Liver (tissue), 9 donors: ENCODE measurements around the gene MRPL58. TPM values are rescaled to one million over a fixed set of nuclear protein-coding genes. Genes with fewer than 3 reads are reported as not detected.

Experiments
- DNase-seq: peaks from one replicate; pipeline ENCODE4 v3.0.0-alpha.2; 2017; ENCODE audit warnings: low spot score
- H3K27ac ChIP-seq, 2 donors: one replicate each; pipeline ENCODE4 v1.7.0; 2013; ENCODE audit warnings: inconsistent platforms in 2 of 2, low read length in 2 of 2, control low read depth in 1 of 2, low read depth in 1 of 2, mild to moderate bottlenecking in 1 of 2
- H3K27me3 ChIP-seq, 4 donors: one replicate each; pipeline versions ENCODE4 v1.6.1 to v1.7.0; 2013; ENCODE audit warnings: low read length in 3 of 4, inconsistent platforms in 1 of 4, mild to moderate bottlenecking in 1 of 4, moderate library complexity in 1 of 4; ENCODE audit not compliant: control insufficient read depth in 4 of 4, insufficient read depth in 4 of 4
- H3K36me3 ChIP-seq, 4 donors: one replicate each; pipeline versions ENCODE4 v1.6.1 to v1.7.0; 2013; ENCODE audit warnings: low read length in 3 of 4, mild to moderate bottlenecking in 3 of 4, low read depth in 1 of 4, moderate library complexity in 1 of 4; ENCODE audit not compliant: control insufficient read depth in 4 of 4, insufficient read depth in 3 of 4
- H3K4me1 ChIP-seq, 4 donors: one replicate each; pipeline versions ENCODE4 v1.6.1 to v1.7.0; 2013; ENCODE audit warnings: low read length in 3 of 4, mild to moderate bottlenecking in 3 of 4, moderate library complexity in 1 of 4; ENCODE audit not compliant: control insufficient read depth in 4 of 4, insufficient read depth in 4 of 4
- H3K4me3 ChIP-seq, 3 donors: one replicate each; pipeline versions ENCODE4 v1.6.1 to v1.7.0; 2013; ENCODE audit warnings: low read length in 3 of 3, control low read depth in 1 of 3, low read depth in 1 of 3, mild to moderate bottlenecking in 1 of 3
- H3K9ac ChIP-seq, 2 donors: one replicate each; pipeline ENCODE4 v1.7.0; 2013; ENCODE audit warnings: low read length in 2 of 2, mild to moderate bottlenecking in 2 of 2, moderate library complexity in 2 of 2, control low read depth in 1 of 2, low read depth in 1 of 2
- H3K9me3 ChIP-seq, 4 donors: one replicate each; pipeline versions ENCODE4 v1.6.1 to v1.7.0; 2013; ENCODE audit warnings: low read length in 3 of 4; ENCODE audit not compliant: control insufficient read depth in 4 of 4
- ATF3 ChIP-seq: IDR thresholded peaks from 2 replicates; pipeline ENCODE4 v1.6.1; 2016; ENCODE audit warnings: antibody characterized with exemption
- EGR1 ChIP-seq, 2 donors: IDR thresholded peaks; 2 replicates each; pipeline ENCODE4 v1.6.1; 2016 to 2018; ENCODE audit warnings: antibody characterized with exemption in 2 of 2, low read depth in 2 of 2
- FOXA2 ChIP-seq: IDR thresholded peaks from 2 replicates; pipeline ENCODE4 v1.6.1; 2016; ENCODE audit warnings: antibody characterized with exemption
- GABPA ChIP-seq, 2 donors: IDR thresholded peaks in 1 of 2; conservative IDR thresholded peaks in 1 of 2; 2 replicates each; pipeline ENCODE4 v1.6.1; 2016; ENCODE audit warnings: antibody characterized with exemption in 2 of 2, mild to moderate bottlenecking in 1 of 2, moderate library complexity in 1 of 2
- HNF4A ChIP-seq, 2 donors: conservative IDR thresholded peaks; 2 replicates each; pipeline ENCODE4 v1.6.1; 2016; ENCODE audit warnings: antibody characterized with exemption in 2 of 2, mild to moderate bottlenecking in 2 of 2
- HNF4G ChIP-seq: IDR thresholded peaks from 2 replicates; pipeline ENCODE4 v1.6.1; 2016; ENCODE audit warnings: antibody characterized with exemption
- JUND ChIP-seq, 2 donors: IDR thresholded peaks; 2 replicates each; pipeline ENCODE4 v1.6.1; 2016; ENCODE audit warnings: antibody characterized with exemption in 2 of 2
- NR2F2 ChIP-seq: IDR thresholded peaks from 2 replicates; pipeline ENCODE4 v1.6.1; 2016; ENCODE audit warnings: antibody characterized with exemption
- RAD21 ChIP-seq, 2 donors: IDR thresholded peaks; 2 replicates each; pipeline ENCODE4 v1.6.1; 2016; ENCODE audit warnings: antibody characterized with exemption in 2 of 2, mild to moderate bottlenecking in 2 of 2
- REST ChIP-seq: IDR thresholded peaks from 2 replicates; pipeline ENCODE4 v1.6.1; 2016; ENCODE audit warnings: antibody characterized with exemption, mild to moderate bottlenecking
- RXRA ChIP-seq, 2 donors: IDR thresholded peaks; 2 replicates each; pipeline ENCODE4 v1.6.1; 2017 to 2018; ENCODE audit warnings: antibody characterized with exemption in 2 of 2, mild to moderate bottlenecking in 1 of 2
- SP1 ChIP-seq: IDR thresholded peaks from 2 replicates; pipeline ENCODE4 v1.6.1; 2018; ENCODE audit warnings: antibody characterized with exemption, mild to moderate bottlenecking
- TAF1 ChIP-seq: conservative IDR thresholded peaks from 2 replicates; pipeline ENCODE4 v1.6.1; 2016; ENCODE audit warnings: antibody characterized with exemption, mild to moderate bottlenecking
- YY1 ChIP-seq: IDR thresholded peaks from 2 replicates; pipeline ENCODE4 v1.6.1; 2016; ENCODE audit warnings: antibody characterized with exemption, mild to moderate bottlenecking
- WGBS: extraction: QIAGEN DNeasy Blood & Tissue Kit; methylation state at CpG from one replicate; pipeline ENCODE4 v1.1.7; 2013; 5-methylcytosine and 5-hydroxymethylcytosine counted together
- polyA plus RNA-seq, 2 donors: library from polyadenylated mRNA; stranded (reverse) in 1 of 2; unstranded in 1 of 2; fragments of 200-250 nt in 1 of 2; fragments of >200 nt in 1 of 2; fragmentation: Nextera tagmentation in 1 of 2; extraction: Ambion mirVana in 1 of 2; gene quantifications; one replicate each; pipeline versions ENCODE4 v1.2.1 to v1.2.3, GENCODE V29; 2013 to 2015
- total RNA-seq, 2 donors: library from RNA; depleted of rRNA; stranded (reverse); fragments of >200 nt; gene quantifications; one replicate each; pipeline ENCODE4 v1.2.3, GENCODE V29; 2014
- TF ChIP-seq, protein P1 (sequence below): IDR thresholded peaks from 2 replicates; pipeline ENCODE4 v1.6.1; 2016; ENCODE audit warnings: antibody characterized with exemption
- TF ChIP-seq, protein P2 (sequence below): fragments of 150-350 bp; IDR thresholded peaks from 2 replicates; pipeline ENCODE4 v1.5.1; 2017; ENCODE audit warnings: improper control_type of control experiment, low read depth, low read length; ENCODE audit not compliant: missing input control
- donor health status: healthy.
- donor health status: healthy.
- donor health status: healthy.
- donor health status: healthy.
- donor health status: healthy.

Gene MRPL58
- total and polyA plus RNA-seq, 4 donors: 20.5 to 47.0 (median 33.4) TPM

- TF ChIP-seq, protein P1, sequence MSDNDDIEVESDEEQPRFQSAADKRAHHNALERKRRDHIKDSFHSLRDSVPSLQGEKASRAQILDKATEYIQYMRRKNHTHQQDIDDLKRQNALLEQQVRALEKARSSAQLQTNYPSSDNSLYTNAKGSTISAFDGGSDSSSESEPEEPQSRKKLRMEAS: no peak
- no peak for TF ChIP-seq RAD21 (IDR thresholded peaks at IDR 0.05)
- peak; percentile 29 for TF ChIP-seq HNF4A (conservative IDR thresholded peaks at IDR 0.05)
- peak; percentile 76 for TF ChIP-seq SP1
- TF ChIP-seq FOXA2: no peak
- TF ChIP-seq JUND (IDR thresholded peaks at IDR 0.05): no peak
- peak; percentile 60 to 95 for TF ChIP-seq EGR1 (IDR thresholded peaks at IDR 0.05; ENCODE audit: low read depth in 2 of 2)
- peak; percentile 56 for TF ChIP-seq YY1
- TF ChIP-seq NR2F2: peak; percentile 49
Measured at GRCh38 chr17:75046407-75047289, 34.2 kb downstream of the MRPL58 start, which contains the start of the genes ATP5PD and KCTD2 (continued).

GRCh38 chr17:75047398-75048098, 35.1 kb downstream of the MRPL58 start:
- WGBS: 2% methylated on average over 38 of the region's 38 CpGs

DNA sequence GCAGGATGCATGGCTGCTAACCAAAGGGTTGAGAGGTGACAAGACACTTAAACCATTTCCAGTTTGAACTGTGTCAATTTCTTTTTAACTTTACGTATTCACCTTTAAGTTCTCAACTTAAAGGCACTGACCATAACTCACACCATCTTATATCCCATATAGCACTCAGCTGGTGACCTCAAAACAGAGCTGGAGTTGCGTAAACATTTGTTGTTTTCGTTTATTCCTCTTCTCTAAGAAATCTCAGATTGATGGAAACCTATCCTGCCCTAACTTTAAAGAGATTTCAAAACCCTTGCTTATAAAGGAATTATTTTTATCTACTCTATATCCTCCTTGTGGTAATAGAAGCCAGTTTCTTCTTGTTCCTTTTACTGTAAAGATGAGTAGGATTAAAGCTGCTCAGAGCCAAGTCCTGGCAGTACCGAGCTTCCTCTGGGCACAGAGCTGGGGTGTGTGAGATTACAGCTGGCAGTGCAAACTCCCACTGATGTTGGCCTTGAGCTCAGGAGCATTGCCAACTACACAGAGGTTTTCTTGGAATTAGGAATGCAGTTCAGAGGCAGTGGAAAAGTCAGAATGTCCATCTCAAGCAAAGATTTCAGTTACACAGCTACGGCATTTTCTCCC, 35.9 kb downstream of the MRPL58 start:
- H3K4me3 ChIP-seq: peak overlapping the region; percentile 70 to 95 (median 92)
- no peaks in the 10 kb centered on the region for H3K27me3 ChIP-seq
- no peaks in the 10 kb centered on the region for H3K9me3 ChIP-seq
- H3K36me3 ChIP-seq: peaks cover 3 to 8% (median 7%) of the 10 kb centered on the region in 4 donors
- no peak for DNase-seq
- peaks cover 5 to 18% (median 16%) of the 10 kb centered on the region in 4 donors for H3K4me1 ChIP-seq
- peak overlapping the region in 1 of 2 donors; percentile 94 for H3K9ac ChIP-seq
- H3K27ac ChIP-seq: peak overlapping the region; percentile 46 to 72
- 23% methylated on average over 5 of the region's 5 CpGs for WGBS
- no peak for TF ChIP-seq GABPA (IDR thresholded peaks at IDR 0.05 in 1 of 2, conservative IDR thresholded peaks at IDR 0.05 in 1 of 2)
- TF ChIP-seq RXRA (IDR thresholded peaks at IDR 0.05): peak in 1 of 2 donors; percentile 30
- TF ChIP-seq JUND (IDR thresholded peaks at IDR 0.05): no peak
- no peak for TF ChIP-seq ATF3
- peak; percentile 26 for TF ChIP-seq SP1
- TF ChIP-seq, protein P1: no peak
- TF ChIP-seq HNF4G: no peak
- no peak for TF ChIP-seq REST
- no peak for TF ChIP-seq TAF1

More at GRCh38 chr17:75047398-75048098, 35.1 kb downstream of the MRPL58 start:
- H3K27ac ChIP-seq: peak overlapping the region; percentile 46 to 72
- H3K4me1 ChIP-seq: peaks cover 5 to 18% (median 16%) of the 10 kb centered on the region in 4 donors
- DNase-seq: peak; percentile 48
- peak overlapping the region; percentile 10 to 94 for H3K9ac ChIP-seq
- no peaks in the 10 kb centered on the region for H3K9me3 ChIP-seq
- no peaks in the 10 kb centered on the region for H3K27me3 ChIP-seq
- H3K36me3 ChIP-seq: peaks cover 0 to 5% (median 2%) of the 10 kb centered on the region in 4 donors
- TF ChIP-seq RAD21 (IDR thresholded peaks at IDR 0.05) (no peak), ATF3 (no peak), EGR1 (IDR thresholded peaks at IDR 0.05; ENCODE audit: low read depth in 2 of 2) (no peak), HNF4G (no peak), JUND (IDR thresholded peaks at IDR 0.05) (no peak)
- TF ChIP-seq, protein P2, sequence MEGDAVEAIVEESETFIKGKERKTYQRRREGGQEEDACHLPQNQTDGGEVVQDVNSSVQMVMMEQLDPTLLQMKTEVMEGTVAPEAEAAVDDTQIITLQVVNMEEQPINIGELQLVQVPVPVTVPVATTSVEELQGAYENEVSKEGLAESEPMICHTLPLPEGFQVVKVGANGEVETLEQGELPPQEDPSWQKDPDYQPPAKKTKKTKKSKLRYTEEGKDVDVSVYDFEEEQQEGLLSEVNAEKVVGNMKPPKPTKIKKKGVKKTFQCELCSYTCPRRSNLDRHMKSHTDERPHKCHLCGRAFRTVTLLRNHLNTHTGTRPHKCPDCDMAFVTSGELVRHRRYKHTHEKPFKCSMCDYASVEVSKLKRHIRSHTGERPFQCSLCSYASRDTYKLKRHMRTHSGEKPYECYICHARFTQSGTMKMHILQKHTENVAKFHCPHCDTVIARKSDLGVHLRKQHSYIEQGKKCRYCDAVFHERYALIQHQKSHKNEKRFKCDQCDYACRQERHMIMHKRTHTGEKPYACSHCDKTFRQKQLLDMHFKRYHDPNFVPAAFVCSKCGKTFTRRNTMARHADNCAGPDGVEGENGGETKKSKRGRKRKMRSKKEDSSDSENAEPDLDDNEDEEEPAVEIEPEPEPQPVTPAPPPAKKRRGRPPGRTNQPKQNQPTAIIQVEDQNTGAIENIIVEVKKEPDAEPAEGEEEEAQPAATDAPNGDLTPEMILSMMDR: no peak
- peak overlapping the region; percentile 70 to 95 (median 92) for H3K4me3 ChIP-seq
